SH-SY5Y (cell line): ENCODE measurements around the gene KIAA1217.

Source experiments
- GATA2 ChIP-seq: IDR thresholded peaks from 2 replicates; pipeline ENCODE4 v1.6.1; 2011; ENCODE audit warnings: mild to moderate bottlenecking, low read depth, low read length
- GATA3 ChIP-seq: IDR thresholded peaks from 2 replicates; pipeline ENCODE4 v1.6.1; 2011; ENCODE audit warnings: low read depth, mild to moderate bottlenecking, low read length, moderate library complexity

DNA sequence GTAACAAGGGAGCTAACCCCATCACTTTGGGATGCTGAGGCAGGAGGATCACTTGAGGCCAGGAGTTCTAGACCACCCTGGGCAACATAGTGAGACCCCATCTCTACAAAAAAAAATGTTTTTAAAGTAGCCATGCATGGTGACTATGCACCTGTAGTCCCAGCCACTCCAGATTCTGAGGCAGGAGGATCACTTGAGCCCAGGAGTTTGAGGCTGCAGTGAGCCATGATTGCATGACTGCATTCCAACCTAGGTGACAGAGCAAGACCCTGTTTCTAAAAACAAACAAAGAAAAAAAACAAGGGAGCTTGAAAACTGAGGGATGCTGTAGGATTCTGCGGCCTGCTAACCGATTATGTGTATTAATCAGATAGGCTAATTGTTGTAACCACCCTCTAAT is 4.9 kb downstream of the KIAA1217 start:
- TF ChIP-seq GATA2 (no peak), GATA3 (no peak)
